PC-9 (cell line): ENCODE measurements around the gene FOSB. TPM values are rescaled to one million over a fixed set of nuclear protein-coding genes. Genes with fewer than 3 reads are reported as not detected.
A peak's percentile ranks its signal among the peaks of the same experiment; 100 is the strongest.

Experiments
- BruUV-seq: library from RNA; stranded (reverse); fragments of 400-500 nt; replicated peaks from 2 replicates; lab custom pipeline; 2021; lab: Mats Ljungman, UMichigan
- CTCF ChIA-PET: fragments of 300-600 bp; sonication (Branson Sonifier 250); formaldehyde crosslinking; loops from one replicate; lab custom pipeline; 2022; ENCODE audit warnings: antibody characterized with exemption; lab: Charles Lee
- POLR2A ChIA-PET: fragments of 300-600 bp; sonication (Branson Sonifier 250); formaldehyde crosslinking; loops from one replicate; lab custom pipeline; 2022; ENCODE audit warnings: antibody characterized with exemption; ENCODE audit not compliant: unreplicated experiment; lab: Charles Lee
- DNase-seq, 2 experiments: peaks; one replicate each; pipeline versions ENCODE4 v3.0.0 to v3.0.0-alpha.2; 2015 to 2022; ENCODE audit warnings: mixed read lengths in 1 of 2
- H2AFZ ChIP-seq: fragments of 200-600 bp; sonication (generic); 2 replicates; pipeline ENCODE4 v1.8.1; 2017; ENCODE audit warnings: antibody characterized with exemption
- H3F3A ChIP-seq: fragments of 200-600 bp; sonication (generic); 2 replicates; pipeline ENCODE4 v1.8.1; 2017; ENCODE audit warnings: antibody characterized with exemption, mild to moderate bottlenecking, low read depth; ENCODE audit not compliant: insufficient read depth
- H3K27ac ChIP-seq: fragments of 200-600 bp; sonication (generic); 2 replicates; pipeline ENCODE4 v1.6.1; 2016; ENCODE audit warnings: mixed run types
- H3K27me3 ChIP-seq: fragments of 200-600 bp; sonication (generic); 2 replicates; pipeline ENCODE4 v1.6.1; 2016; ENCODE audit warnings: low read depth, mixed run types; ENCODE audit not compliant: insufficient read depth
- H3K36me3 ChIP-seq: fragments of 200-600 bp; sonication (generic); 2 replicates; pipeline ENCODE4 v1.6.1; 2016; ENCODE audit warnings: low read depth, mixed run types
- H3K4me1 ChIP-seq: fragments of 200-600 bp; sonication (generic); replicated peaks from 2 replicates; pipeline ENCODE4 v1.6.1; 2016; ENCODE audit warnings: mixed run types; ENCODE audit not compliant: insufficient read depth
- H3K4me2 ChIP-seq: fragments of 200-600 bp; sonication (generic); 2 replicates; pipeline ENCODE4 v1.6.1; 2017; ENCODE audit warnings: mixed run types
- H3K4me3 ChIP-seq: fragments of 200-600 bp; sonication (generic); 2 replicates; pipeline ENCODE4 v1.6.1; 2016; ENCODE audit warnings: mixed run types
- H3K79me2 ChIP-seq: fragments of 200-600 bp; sonication (generic); 2 replicates; pipeline ENCODE4 v1.6.1; 2017; ENCODE audit warnings: low read depth, mixed run types
- H3K9me2 ChIP-seq: fragments of 200-600 bp; sonication (generic); 2 replicates; pipeline ENCODE4 v1.8.1; 2017; ENCODE audit warnings: mild to moderate bottlenecking; ENCODE audit not compliant: insufficient read depth
- H3K9me3 ChIP-seq: fragments of 200-600 bp; sonication (generic); 2 replicates; pipeline ENCODE4 v1.8.1; 2016; ENCODE audit warnings: low read depth; ENCODE audit not compliant: insufficient read depth
- H4K20me1 ChIP-seq: fragments of 200-600 bp; sonication (generic); 2 replicates; pipeline ENCODE4 v1.8.1; 2017; ENCODE audit not compliant: insufficient read depth
- CTCF ChIP-seq: fragments of 200-600 bp; sonication (generic); conservative IDR thresholded peaks from 2 replicates; pipeline ENCODE4 v1.6.1; 2017; ENCODE audit warnings: mixed run types, antibody characterized with exemption, mild to moderate bottlenecking, moderate library complexity
- EZH2 ChIP-seq: fragments of 200-600 bp; sonication (generic); IDR thresholded peaks from 2 replicates; pipeline ENCODE4 v1.8.0; 2017; ENCODE audit warnings: antibody characterized with exemption, low read depth
- intact Hi-C: fragments of 100-400 bp; cut with micrococcal nuclease; formaldehyde crosslinking; loops from one replicate; pipeline ENCODE4 v1.10.0; 2022; ENCODE audit not compliant: unreplicated experiment
- total RNA-seq: library from RNA; stranded (reverse); gene quantifications from 2 replicates; pipeline ENCODE4 v1.2.3, GENCODE V29; 2021

Gene FOSB
- total RNA-seq, 1 experiment from 2014 or later: 7.9 TPM

DNA sequence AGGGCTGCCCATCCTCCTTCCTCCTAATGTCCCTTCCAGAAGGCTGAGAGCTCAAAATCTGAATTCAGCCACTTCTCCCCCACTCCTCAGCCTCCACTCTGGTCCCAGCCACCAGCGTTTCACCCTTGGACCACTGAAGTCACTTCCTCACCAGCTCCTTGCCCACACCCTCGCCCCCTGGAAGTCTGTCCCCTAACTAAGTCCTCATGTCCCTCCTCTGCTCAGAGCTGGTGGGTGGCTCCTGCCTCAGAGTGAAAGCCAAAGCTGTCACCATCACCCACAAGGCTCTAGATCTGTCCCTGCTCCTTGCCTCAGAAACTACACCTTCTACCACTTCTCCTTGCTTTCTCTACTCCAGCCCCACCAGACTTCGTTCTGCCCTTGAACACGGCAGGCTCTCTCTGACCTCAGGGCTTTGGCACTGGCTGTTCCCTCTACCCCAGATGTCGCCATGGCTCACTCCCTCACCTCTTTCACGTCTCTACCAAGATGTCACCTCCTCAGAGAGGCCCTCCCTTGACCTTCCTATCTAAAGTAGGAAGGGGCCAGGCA lies 45.8 kb upstream of the FOSB start:
- Histone ChIP-seq H3K9me3 (no peaks in the 10 kb centered on the region), H4K20me1 (no peaks in the 10 kb centered on the region), H3K4me1 (peaks cover 39% of the 10 kb centered on the region), H3F3A (peaks cover 48% of the 10 kb centered on the region), H2AFZ (no peak overlapping the region), H3K27me3 (no peaks in the 10 kb centered on the region), H3K4me2 (peak overlapping the region; percentile 92), H3K4me3 (no peak overlapping the region; the same call in 1 of the 2 replicates), H3K36me3 (peaks cover 13% of the 10 kb centered on the region; the same call in 1 of the 2 replicates), H3K9me2 (no peaks in the 10 kb centered on the region), H3K27ac (no peak overlapping the region), H3K79me2 (peaks cover 24% of the 10 kb centered on the region)
- CTCF ChIA-PET: no interaction called here
- no TSS peak for BruUV-seq
- POLR2A ChIA-PET: interaction anchor here (0.6 kb wide), 1 partner anchor 145 kb away, joined by 4 read pairs; no protein-coding TSS in a partner anchor
- intact Hi-C loops: loop anchor here (5.0 kb wide), 1 partner anchor 345 kb away; the partner anchor contains the start of gene SIX5
- TF ChIP-seq CTCF: no peak
- no peak for TF ChIP-seq EZH2
- no peak for DNase-seq

DNA sequence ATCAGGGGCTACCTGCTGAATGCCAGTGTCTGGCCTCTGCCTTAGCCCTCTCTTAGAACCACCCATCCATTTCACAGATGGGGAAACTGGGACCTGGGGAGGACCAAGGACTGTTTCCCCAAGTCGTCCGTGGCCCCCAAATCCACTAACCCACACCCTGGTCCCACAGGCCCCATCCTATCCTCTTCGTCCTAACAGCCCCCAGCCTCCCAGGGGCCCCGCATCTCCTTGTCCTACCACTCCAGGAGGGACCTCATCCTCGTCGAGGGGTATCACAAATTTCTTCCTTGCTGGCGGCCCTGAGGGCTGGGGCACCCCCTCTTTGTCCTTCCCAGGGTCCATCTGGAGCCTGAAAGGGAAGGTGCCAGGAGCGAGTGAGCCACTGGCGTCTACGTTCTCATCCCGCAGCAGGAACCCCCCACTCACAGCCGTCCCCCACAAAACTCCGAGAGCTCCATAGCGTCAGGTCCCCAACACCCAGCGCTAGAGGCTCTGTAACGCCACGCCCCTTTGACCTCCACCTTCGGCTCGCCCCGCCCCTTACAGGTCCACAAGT lies 44.7 kb upstream of the FOSB start:
- peaks cover 46% of the 10 kb centered on the region for H3F3A ChIP-seq
- peaks cover 8% of the 10 kb centered on the region; the same call in 1 of the 2 replicates for H3K36me3 ChIP-seq
- BruUV-seq: no TSS peak
- H3K9me2 ChIP-seq: no peaks in the 10 kb centered on the region
- peak overlapping the region; percentile 72; the same call in 1 of the 2 replicates for H2AFZ ChIP-seq
- peaks cover 39% of the 10 kb centered on the region for H3K4me1 ChIP-seq
- no peaks in the 10 kb centered on the region for H4K20me1 ChIP-seq
- H3K27ac ChIP-seq: peak overlapping the region; percentile 99
- CTCF ChIA-PET: no interaction called here
- no peak for TF ChIP-seq CTCF
- TF ChIP-seq EZH2: no peak
- peak overlapping the region; percentile 77 for H3K4me3 ChIP-seq
- H3K4me2 ChIP-seq: peak overlapping the region; percentile 92
- H3K79me2 ChIP-seq: peaks cover 24% of the 10 kb centered on the region
- DNase-seq: no peak
- POLR2A ChIA-PET: interaction anchor here (0.6 to 0.9 kb wide), 3 partner anchors 19 to 294 kb away, joined by 3 to 6 read pairs (median 4); no protein-coding TSS in a partner anchor
- no peaks in the 10 kb centered on the region for H3K9me3 ChIP-seq
- H3K27me3 ChIP-seq: no peaks in the 10 kb centered on the region
- intact Hi-C loops: loop anchor here (1.0 to 5.0 kb wide), 2 partner anchors 18 to 344 kb away; partner anchors contain the start of genes PPP1R13L and SIX5

DNA sequence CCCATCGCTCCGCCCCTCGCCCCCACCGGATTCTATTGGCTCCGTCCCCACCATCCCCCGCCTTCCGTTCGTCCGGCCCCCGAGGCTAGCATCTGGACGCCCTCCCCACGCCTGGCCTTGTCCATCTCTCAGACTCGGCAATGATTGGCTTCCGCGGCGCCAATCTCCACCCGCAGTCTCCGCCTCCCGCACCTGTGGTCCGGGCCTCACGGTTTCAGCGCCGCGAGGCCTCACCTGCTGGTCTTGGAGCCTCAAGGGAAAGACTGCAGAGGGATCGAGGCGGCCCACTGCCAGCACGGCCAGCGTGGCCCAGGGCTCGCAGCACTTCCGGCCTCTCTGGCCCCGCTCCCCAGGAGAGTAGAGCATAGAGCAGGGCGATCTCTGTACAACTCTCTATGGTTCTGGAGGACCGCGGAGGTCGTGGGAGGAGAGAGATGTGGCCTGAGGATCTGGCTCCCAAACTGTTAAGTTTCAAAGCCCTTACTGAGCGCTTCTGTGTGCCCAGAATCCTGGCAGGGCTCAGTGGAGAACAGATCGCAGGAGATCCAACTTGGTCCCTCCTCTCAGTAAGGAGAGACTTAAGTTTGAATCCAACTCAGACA lies 44.1 kb upstream of the FOSB start, which contains the start of gene ERCC1:
Gene ERCC1 (minus strand): TSS at position 329 of the 602 bp plus-strand sequence. CDS start 543 bp downstream, outside the sequence.
- peak; percentile 97 to 99 for DNase-seq
- Histone ChIP-seq H3K27ac (peak within 1 kb of the TSS; percentile 99), H4K20me1 (no peaks in the 10 kb centered on the region), H3K9me2 (no peaks in the 10 kb centered on the region), H3F3A (peaks cover 47% of the 10 kb centered on the region), H3K4me3 (peak within 1 kb of the TSS; percentile 77), H3K79me2 (peaks cover 24% of the 10 kb centered on the region), H3K4me2 (peak within 1 kb of the TSS; percentile 92), H3K4me1 (peaks cover 39% of the 10 kb centered on the region), H3K27me3 (no peaks in the 10 kb centered on the region), H3K9me3 (no peaks in the 10 kb centered on the region), H2AFZ (peak within 1 kb of the TSS; percentile 72), H3K36me3 (peaks cover 5% of the 10 kb centered on the region; the same call in 1 of the 2 replicates)
- TSS peak; percentile 76 for BruUV-seq
- intact Hi-C loops: loop anchor here (1.0 to 5.0 kb wide), 2 partner anchors 18 to 344 kb away; partner anchors contain the start of genes PPP1R13L and SIX5
- TF ChIP-seq CTCF: no peak
- no peak for TF ChIP-seq EZH2
- POLR2A ChIA-PET: interaction anchor here (0.6 to 0.9 kb wide), 2 partner anchors 20 to 68 kb away, joined by 4 to 6 read pairs; no protein-coding TSS in a partner anchor
- CTCF ChIA-PET: no interaction called here
